C4-2B (cell line): ENCODE results near the gene PCSK5.

ENCODE experiments used
- CTCF ChIP-seq: fragments of 450-650 bp; conservative IDR thresholded peaks from 2 replicates; pipeline ENCODE4 v1.5.1; 2017; ENCODE audit warnings: mild to moderate bottlenecking
- ZFX ChIP-seq: fragments of 450-650 bp; IDR thresholded peaks from 2 replicates; pipeline ENCODE4 v1.6.1; 2017

DNA sequence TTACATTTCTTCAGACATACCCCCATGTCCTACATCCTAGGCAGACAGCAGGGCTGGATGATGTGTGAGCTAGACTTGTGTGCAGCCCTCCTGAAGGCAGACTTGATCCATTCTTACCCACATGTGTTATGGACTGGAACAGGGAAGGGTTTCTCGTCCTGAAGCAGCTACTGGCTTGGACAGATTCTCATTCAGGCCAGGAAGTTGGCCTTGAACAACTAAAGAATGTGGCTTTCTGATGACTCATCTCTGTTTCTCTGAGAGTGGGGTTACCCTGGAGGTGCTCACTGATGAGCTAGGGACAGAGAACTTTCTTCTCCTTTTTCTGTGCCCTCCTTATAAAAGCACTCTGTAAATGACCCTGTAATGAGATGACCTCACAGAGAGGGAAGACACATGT lies 246.5 kb downstream of the PCSK5 start:
- no peak for TF ChIP-seq CTCF
- TF ChIP-seq ZFX = no peak
